Stromal cell of bone marrow (primary cell): ENCODE results near the gene MRPL28.
"Not testable (repeated sequence)": the region's sequence is repeated elsewhere in the genome, so short reads cannot be mapped to it uniquely, and the experiment has no call there.

ENCODE experiments used
- DNase-seq: peaks from one replicate; pipeline ENCODE4 v3.0.0-alpha.2; 2012; ENCODE audit warnings: low read depth

MRPL28 gene

GRCh38 chr16:389352-389751 lies 19.0 kb upstream of the MRPL28 start:
- no peak for DNase-seq

- not testable (repeated sequence) for DNase-seq
These were observed 17.7 kb upstream of the MRPL28 start for GRCh38 chr16:387761-388666.

DNA sequence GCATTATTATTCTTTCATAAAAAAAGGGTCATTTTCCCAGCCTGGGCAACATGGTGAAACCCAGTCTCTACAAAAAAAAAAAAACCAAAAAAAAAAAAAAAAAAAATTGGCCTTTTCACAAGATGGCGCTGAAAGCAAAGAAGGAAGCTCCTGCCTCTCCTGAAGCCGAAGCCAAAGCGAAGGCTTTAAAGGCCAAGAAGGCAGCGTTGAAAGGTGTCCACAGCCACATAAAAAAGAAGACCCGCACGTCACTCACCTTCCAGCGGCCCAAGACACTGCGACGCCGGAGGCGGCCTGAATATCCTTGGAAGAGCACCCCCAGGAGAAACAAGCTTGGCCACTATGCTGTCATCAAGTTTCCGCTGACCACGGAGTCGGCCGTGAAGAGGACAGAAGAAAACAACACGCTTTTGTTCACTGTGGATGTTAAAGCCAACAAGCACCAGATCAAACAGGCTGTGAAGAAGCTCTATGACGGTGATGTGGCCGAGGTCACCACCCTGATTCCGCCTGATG lies 16.4 kb upstream of the MRPL28 start:
- no peak for DNase-seq

DNA sequence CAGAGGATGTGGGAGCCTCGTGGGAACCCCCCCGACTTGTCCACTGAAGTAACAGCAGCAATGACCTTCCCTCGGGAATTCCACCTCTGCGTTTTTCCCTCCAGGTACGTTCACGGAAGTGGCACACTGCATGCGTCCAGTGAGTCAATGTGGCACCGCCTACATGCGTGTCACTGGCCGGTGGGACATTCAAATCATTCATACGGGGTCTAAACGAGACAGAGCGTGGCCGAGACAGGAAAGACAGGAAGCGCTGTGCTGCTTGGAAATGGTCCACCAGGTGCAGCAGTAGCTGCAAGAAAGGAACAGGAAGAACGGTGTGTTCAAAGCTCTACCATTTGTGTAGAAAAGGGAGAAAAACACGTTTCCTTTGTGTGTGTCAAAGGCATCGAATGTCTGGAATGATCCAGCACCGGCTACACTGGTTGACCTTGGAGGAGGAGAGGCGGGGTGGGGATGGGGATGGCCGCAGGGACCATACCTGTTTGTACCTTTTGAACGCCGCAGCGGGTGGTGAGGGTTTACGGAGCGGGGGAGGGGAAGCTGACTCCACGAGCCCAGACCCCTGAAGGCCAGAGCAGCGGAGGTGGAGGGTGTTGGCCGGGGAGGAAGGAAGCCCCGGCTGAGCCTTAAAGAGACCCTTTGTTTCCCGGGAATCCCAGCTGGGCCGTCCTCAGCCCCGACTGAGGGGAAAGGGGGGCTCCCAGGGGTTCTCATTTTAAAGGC lies 13.2 kb upstream of the MRPL28 start:
- DNase-seq, result no peak

GRCh38 chr16:381789-382717 lies 11.7 kb upstream of the MRPL28 start, which contains the start of gene PGAP6:
PGAP6 (minus strand) TSS chr16:381978; CDS start chr16:381821, 157 bp downstream.
- DNase-seq, result no peak

DNA sequence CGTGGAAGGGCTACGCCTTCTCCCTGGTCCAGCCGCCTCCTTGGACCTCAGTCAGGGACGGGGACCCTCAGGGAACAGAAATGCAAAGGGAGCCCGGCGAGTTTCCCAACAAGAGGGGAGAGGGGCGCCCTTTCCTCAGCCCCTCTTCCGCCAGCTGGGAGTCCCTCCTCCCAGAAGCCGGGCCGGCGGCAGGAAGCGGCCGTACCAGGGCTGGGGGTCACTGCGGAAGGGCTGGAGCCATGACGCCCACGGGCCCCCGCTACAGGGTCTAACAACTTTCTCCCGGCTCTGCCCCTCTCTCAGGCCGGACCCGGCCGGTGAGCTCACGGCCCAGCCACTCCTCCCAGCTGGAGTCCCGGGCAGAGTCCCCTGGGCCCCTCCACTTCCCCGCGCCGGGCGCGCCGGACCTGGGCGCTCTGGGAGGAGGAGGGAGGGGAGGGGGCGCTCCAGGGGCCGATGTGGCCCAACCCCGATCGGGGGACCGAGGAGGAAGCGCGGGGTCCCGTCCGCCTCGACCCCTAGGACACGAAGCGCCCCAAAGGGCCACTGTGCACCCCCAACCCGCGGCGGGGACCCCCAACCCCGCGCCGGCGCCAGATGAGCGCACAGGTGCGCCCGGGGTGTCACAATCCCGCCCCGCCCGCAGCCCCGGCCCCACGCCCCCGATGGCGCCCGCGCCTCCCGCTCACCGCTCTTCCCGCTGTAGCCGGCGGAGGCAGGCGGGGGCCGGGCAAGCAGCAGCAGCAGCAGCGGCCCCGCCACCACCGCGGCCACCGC lies 10.9 kb upstream of the MRPL28 start:
- DNase-seq, result no peak

- no peak for DNase-seq
These were observed 10.3 kb upstream of the MRPL28 start for GRCh38 chr16:380762-381011.

DNA sequence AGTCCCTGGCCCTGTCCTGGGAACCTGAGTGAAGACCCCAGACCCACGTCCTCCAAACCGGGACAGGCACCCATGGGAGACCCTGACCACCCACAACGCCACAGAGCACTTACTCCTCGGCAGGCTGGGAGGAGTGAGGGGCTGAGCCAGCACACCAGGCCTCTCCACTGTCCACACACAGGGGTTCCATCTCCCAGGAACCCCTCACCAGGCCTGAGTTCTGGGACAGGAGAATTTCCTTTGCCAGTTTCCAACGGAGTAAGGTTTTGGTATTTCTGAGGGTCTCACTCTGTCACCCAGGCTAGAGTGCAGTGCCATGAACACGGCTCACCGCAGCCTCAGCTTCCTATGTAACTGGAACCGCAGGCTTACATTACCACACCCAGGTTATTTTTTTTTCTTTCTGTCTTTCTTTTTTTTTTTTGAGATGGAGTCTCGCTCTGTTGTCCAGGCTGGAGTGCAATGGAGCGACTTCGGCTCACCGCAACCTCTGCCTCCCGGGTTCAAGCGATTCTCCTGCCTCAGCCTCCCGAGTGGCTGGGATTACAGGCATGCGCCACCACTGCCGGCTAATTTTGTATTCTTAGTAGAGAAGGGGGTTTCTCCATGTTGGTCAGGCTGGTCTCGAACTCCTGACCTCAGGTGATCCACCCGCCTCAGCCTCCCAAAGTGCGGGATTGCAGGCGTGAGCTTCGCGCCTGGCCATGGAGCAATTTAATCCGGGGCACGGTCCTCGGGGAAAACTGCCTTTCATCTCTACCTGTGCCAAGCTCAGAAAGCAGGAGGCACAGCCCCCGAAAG lies 9.8 kb upstream of the MRPL28 start:
- no peak for DNase-seq

- no peak for DNase-seq
These were observed 9.0 kb upstream of the MRPL28 start for GRCh38 chr16:379183-379960.

DNA sequence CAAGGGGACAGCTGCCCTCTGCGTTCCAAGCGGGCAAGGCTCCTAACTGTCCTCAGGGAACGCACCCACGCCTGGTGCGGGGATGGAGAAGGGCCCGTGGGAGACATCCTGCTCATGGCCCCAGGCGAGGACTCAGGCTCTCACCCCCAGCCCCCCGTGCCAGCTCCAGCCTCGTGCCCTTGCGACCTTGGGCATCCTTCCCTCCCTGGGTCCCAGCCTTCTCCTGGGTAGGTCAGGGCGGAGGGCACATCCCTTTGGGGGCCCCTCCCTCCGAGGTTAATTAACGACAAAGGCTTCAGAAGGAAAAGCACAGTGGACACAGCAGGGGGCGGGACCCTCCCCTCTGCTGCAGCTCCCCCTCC lies 8.5 kb upstream of the MRPL28 start:
- no peak for DNase-seq

- not testable (repeated sequence) for DNase-seq
These were observed 7.9 kb upstream of the MRPL28 start for GRCh38 chr16:378113-378820.

DNA sequence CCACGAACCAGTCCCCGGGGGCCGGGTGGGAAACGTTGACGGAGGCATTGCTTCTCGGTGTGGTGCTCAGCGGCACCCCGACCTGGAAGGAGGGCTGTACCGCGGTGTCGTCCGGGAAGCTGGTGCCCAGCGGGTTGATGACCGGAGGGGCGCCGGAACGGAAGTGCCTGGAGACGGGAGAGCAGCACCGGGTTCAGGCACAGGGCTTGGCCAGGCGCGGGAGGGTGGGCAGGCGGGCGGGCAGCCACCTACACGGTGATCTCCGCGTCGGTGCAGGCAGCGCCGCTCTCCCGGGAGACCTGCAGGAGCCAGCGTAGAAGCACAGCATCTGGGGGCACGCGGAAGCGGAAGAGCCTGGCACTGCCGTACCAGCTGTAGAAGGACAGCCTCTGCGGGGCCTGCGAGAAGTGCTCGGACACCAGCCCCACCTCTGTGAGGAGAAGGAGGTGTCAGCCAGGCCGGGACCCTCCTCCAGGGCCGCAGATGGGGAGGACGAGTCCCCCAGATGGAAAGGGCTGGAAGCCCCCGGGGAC lies 7.1 kb upstream of the MRPL28 start:
- no peak for DNase-seq

GRCh38 chr16:376817-377418 lies 6.6 kb upstream of the MRPL28 start:
- no peak for DNase-seq

- DNase-seq, result no peak
These were observed 5.8 kb upstream of the MRPL28 start for GRCh38 chr16:375927-376816.

DNA sequence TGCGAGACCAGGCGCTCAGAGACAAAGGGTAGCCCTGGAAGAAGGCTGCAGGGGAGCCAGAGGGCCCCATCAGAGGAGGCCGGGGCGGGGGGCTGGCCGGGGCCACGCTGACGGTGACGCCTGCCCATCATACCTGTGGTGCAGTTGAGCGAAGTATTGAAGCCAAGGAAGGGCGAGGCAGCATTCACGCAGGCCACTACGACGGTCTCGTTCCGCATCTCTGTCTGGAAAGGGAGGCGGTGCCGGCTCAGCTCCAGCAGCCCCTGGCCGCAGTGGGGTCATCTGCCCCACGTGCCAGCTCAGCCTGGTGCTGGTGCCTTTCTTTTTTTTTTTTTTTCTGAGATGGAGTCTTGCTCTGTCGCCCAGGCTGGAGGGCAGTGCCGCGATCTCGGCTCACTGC lies 4.9 kb upstream of the MRPL28 start:
- DNase-seq, result no peak

- no peak for DNase-seq
These were observed 4.2 kb upstream of the MRPL28 start for GRCh38 chr16:374616-374926.

DNA sequence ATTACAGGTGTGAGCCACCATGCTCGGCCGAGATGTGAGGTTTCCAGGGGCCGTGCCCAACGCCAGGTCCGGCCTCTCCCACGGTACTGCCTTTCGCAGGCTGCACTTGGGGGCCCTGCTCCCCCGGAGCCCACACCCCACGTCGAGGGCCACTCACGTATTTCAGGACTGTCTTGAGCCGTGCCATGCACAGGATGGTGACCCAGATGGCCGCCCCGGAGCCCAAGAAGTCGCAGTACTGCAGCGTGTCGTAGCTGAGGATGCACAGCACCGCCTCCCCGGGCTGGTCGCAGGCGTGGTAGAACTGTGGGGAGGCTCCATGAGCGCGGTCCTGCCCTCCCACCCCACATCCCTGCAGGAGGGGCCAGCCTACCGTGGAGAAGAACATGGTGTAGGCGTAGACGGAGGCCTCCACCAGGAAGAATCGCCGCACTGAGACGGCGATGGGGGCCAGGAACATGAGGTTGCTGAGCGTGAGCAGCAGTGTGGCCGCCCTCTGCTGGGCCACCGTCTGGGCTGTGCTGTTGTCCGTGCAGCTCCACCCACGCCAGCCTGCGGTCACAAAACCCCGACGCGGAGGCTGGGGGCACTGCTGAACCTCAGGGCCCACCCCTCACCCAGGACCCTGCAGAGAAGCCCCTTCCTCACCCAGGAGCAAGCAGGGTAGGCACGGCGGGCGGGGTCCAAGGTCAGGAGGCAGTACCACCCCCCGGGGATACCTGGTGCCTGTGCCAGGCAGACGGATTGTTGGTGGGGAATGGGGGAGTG lies 3.7 kb upstream of the MRPL28 start:
- no peak for DNase-seq
